Rectal smooth muscle tissue (tissue), 1 donor: Measurements from ENCODE around the gene GPR132.
A peak's percentile ranks its signal among the peaks of the same experiment; 100 is the strongest.
"Not testable (repeated sequence)": the region's sequence is repeated elsewhere in the genome, so short reads cannot be mapped to it uniquely, and the experiment has no call there.

ENCODE experiments used
- H3K27ac ChIP-seq: one replicate; pipeline ENCODE4 v1.7.0; 2013; ENCODE audit warnings: low read depth, low read length, inconsistent platforms
- H3K27me3 ChIP-seq: one replicate; pipeline ENCODE4 v1.7.0; 2013; ENCODE audit warnings: low read length; ENCODE audit not compliant: control insufficient read depth, insufficient read depth
- H3K36me3 ChIP-seq: one replicate; pipeline ENCODE4 v1.7.0; 2013; ENCODE audit warnings: low read length; ENCODE audit not compliant: control insufficient read depth, insufficient read depth
- H3K4me1 ChIP-seq: one replicate; pipeline ENCODE4 v1.7.0; 2013; ENCODE audit warnings: low read length; ENCODE audit not compliant: control insufficient read depth, insufficient read depth
- H3K4me3 ChIP-seq: one replicate; pipeline ENCODE4 v1.7.0; 2013; ENCODE audit warnings: low read length
- H3K9ac ChIP-seq: one replicate; pipeline ENCODE4 v1.7.0; 2013; ENCODE audit warnings: low read length

GPR132 gene, protein sequence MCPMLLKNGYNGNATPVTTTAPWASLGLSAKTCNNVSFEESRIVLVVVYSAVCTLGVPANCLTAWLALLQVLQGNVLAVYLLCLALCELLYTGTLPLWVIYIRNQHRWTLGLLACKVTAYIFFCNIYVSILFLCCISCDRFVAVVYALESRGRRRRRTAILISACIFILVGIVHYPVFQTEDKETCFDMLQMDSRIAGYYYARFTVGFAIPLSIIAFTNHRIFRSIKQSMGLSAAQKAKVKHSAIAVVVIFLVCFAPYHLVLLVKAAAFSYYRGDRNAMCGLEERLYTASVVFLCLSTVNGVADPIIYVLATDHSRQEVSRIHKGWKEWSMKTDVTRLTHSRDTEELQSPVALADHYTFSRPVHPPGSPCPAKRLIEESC

DNA sequence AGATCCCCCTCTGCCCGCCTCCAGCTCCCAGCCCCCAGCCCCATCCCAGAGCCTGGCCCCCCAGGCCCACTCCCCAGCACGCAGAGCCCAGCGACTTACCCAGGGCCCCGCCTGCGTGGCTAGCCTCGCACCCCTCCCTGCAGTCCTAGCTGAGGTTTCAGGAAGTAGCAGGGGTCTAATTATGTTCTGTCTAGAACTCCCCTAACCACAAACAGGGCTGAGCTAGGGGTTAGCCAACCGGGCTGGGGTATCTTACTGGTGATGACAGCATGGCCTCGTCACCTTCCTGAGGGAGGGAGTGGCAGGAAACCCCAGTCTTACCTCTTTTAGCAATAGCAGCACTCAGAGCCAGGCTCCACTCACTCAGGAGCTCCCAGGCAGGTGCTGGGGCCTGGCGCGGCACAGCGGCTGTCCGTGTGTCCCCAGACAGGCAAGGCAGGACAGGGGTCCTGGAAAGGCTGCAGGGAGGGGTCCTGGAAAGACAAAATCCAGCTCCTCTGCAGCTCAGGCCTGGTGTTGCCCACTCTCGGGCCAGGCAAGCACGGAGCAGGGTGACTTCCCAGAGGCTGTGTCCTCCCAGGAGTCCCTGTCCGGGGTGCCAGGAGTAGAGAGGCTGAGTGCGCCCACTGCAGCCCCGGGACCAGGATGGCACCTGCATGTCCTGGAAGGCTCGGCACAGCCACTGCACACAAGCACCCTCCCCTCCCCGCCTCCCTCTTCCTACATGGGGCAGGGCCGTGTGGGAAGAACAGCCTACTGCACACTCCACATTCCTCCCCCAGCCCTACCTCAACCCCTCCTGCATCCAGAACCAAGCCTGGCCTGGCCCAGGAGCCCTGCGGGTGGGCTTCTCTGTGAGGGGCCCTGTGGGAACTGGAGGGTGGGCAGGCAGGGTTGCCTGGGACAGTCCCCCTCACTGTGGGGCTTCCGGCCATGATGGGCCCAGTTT, at the start of gene GPR132:
Gene GPR132, minus strand, starts transcription at position 151 of the 949 bp plus-strand sequence. CDS start 10,010 bp downstream, outside the sequence.
- Histone ChIP-seq H3K4me3 (peak within 1 kb of the TSS; percentile 46), H3K9ac (no peak within 1 kb of the TSS), H3K27me3 (peaks cover 6% of the 10 kb centered on the region), H3K36me3 (no peaks in the 10 kb centered on the region), H3K4me1 (no peaks in the 10 kb centered on the region), H3K27ac (no peak within 1 kb of the TSS)

DNA sequence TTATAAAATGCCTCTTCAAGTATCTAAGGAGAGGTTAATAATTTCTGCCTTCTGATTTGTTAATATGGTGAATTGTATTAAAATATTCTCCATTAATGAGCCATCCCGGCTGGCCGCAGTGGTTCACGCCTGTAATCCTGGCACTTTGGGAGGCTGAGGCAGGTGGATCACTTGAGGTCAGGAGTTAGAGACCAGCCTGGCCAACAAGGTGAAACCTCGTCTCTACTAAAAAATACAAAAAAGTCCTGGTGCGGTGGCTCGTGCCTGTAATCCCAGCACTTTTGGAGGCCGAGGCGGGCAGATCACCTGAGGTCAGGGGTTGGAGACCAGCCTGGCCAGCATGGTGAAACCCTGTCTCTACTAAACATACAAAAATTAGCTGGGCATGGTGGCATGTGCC, 44.0 kb upstream of the GPR132 start:
- H3K36me3 ChIP-seq, H3K27ac ChIP-seq, H3K9ac ChIP-seq, H3K4me3 ChIP-seq, H3K27me3 ChIP-seq, H3K4me1 ChIP-seq: not testable (repeated sequence)

DNA sequence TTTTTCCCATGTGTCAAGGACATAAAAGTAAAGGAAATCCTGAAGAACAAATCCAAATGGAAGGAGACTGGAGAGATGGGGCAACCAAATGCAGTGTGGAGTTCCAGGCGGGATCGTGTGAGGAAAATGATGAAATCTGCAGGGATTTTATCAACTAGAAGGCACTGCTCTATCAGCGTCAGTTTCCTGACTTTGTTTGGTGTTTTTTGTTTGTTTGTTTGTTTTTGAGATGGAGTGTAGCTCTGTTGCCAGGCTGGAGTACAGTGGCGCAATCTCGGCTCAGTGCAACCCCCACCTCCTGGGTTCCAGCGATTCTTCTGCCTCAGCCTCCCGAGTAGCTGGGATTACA, 43.3 kb upstream of the GPR132 start:
- Histone ChIP-seq H3K36me3 (no peaks in the 10 kb centered on the region), H3K27me3 (no peaks in the 10 kb centered on the region), H3K9ac (no peak overlapping the region), H3K4me1 (no peaks in the 10 kb centered on the region), H3K27ac (no peak overlapping the region), H3K4me3 (no peak overlapping the region)

DNA sequence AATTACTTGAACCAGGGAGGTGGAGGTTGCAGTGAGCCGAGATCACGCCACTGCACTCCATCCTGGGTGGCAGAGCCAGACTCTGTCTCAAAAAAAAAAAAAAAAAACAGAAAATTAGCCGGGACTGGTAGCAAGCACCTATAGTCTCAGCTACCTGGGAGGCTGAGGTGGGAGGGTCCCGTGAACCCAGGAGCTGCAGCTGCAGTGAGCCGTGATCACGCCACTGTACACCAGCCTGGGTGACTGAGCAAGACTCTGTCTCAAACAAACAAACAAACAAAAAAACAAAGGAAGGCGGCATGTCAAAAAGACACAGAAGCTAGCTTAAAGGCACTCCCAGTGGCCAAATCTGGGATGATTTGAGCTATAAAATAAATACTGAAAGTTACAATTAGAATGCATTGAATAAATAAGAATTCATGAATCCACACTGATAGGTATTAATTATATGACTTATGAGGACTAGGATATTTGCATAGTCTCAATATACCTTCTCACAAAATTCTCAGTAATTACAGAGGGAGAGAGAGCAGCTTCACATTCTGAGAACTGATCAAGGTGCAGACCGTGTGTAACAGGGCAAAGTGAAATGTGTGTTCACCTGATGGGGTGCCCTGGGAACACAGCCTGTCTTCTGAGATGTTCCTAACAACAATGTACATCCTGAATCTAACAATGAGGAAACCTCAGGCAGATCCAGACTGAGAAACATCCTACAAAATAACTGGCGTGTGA, 42.7 kb upstream of the GPR132 start:
- no peak overlapping the region for H3K27ac ChIP-seq

DNA sequence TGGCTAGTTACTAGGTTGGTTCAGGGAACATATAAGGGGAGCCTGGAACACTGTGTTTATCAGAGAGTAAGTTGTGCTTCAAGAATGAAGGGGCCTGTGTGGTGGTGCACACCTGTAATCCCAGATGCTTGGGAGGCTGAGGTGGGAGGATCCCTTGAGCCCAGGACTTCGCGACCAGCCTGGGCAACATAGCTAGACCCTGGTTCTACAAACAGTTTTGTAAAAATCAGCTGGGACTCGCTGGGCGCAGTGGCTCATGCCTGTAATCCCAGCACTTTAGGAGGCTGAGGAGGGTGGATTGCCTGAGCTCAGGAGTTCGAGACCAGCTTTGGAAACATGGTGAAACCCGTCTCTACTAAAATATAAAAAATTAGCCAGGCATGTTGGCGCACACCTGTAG, 42.1 kb upstream of the GPR132 start:
- Histone ChIP-seq H3K4me1 (no peaks in the 10 kb centered on the region), H3K36me3 (no peaks in the 10 kb centered on the region), H3K27me3 (peaks cover under 1% of the 10 kb centered on the region), H3K9ac (no peak overlapping the region), H3K4me3 (no peak overlapping the region), H3K27ac (no peak overlapping the region)

More for the DNA sequence above, 42.7 kb upstream of the GPR132 start:
- Histone ChIP-seq H3K4me1 (no peaks in the 10 kb centered on the region), H3K36me3 (no peaks in the 10 kb centered on the region), H3K27me3 (no peaks in the 10 kb centered on the region), H3K9ac (no peak overlapping the region), H3K4me3 (no peak overlapping the region)

DNA sequence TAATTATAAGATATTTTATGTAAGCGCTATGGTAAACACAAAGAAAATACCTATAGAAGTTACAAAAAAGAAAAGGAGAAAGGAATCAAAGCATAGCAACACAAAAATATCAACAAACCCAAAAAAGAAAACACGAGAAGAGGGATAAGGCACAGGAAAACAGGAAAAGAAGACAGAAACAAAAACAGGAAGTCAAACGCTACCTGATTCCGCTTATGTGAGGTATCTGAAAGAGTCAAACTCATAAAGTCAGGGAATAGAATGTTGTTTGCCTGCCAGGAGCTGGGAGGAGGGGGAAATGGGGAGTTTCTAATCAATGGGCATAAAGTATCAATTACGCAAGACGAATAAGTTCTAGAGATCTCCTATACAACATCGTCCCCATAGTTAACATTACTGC, 39.9 kb upstream of the GPR132 start:
- H3K27ac ChIP-seq: no peak overlapping the region
- no peaks in the 10 kb centered on the region for H3K4me1 ChIP-seq
- no peaks in the 10 kb centered on the region for H3K36me3 ChIP-seq
- peaks cover 2% of the 10 kb centered on the region for H3K27me3 ChIP-seq
- no peak overlapping the region for H3K4me3 ChIP-seq
- no peak overlapping the region for H3K9ac ChIP-seq

DNA sequence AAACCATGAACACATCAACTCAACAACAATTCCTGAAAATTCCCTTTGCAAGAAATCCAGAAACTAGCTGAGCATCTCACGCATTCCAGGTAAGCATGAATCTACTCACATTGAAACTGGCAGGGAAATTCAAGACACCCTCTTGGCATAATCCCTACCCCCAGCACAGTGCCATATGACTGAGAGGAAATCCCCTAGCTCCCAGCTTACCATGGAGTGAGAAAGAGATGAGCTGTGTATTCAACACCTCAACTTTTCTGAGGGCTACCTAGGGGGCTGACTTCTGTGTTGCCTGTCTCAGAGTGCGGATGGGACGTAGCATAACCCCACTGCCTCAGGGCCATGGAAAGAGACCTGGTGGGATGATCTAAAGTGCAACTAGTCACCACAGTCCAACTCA, 37.7 kb upstream of the GPR132 start:
- H3K4me3 ChIP-seq: no peak overlapping the region
- no peak overlapping the region for H3K9ac ChIP-seq
- peaks cover 2% of the 10 kb centered on the region for H3K27me3 ChIP-seq
- no peaks in the 10 kb centered on the region for H3K4me1 ChIP-seq
- no peaks in the 10 kb centered on the region for H3K36me3 ChIP-seq
- no peak overlapping the region for H3K27ac ChIP-seq

DNA sequence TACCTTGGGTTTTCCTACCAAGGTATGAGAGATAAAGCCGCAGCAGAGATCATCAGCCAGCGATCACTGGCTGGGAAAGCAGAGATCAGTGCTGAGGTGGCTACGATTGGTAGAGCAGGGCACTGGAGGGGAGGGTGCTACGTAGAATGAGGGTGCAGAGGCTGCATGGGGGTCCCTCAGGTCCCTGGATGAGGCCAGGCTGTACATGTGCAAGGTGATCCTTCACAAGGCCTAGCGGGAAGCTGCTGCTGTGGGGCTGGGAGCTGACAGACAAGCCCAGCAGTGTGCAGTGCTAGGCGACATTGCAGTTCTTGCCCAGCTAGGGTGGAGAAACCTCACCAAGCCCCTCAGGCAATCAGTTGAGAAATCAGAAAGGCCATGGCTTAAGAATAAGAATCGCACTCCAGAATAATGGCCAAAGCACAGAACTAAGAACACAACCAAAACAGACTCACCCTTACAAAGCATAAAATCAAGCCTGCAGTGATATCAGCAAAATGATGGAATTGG, 37.2 kb upstream of the GPR132 start:
- no peak overlapping the region for H3K9ac ChIP-seq
- no peak overlapping the region for H3K27ac ChIP-seq
- no peak overlapping the region for H3K4me3 ChIP-seq
- H3K27me3 ChIP-seq: peaks cover 2% of the 10 kb centered on the region
- H3K4me1 ChIP-seq: no peaks in the 10 kb centered on the region
- H3K36me3 ChIP-seq: no peaks in the 10 kb centered on the region

DNA sequence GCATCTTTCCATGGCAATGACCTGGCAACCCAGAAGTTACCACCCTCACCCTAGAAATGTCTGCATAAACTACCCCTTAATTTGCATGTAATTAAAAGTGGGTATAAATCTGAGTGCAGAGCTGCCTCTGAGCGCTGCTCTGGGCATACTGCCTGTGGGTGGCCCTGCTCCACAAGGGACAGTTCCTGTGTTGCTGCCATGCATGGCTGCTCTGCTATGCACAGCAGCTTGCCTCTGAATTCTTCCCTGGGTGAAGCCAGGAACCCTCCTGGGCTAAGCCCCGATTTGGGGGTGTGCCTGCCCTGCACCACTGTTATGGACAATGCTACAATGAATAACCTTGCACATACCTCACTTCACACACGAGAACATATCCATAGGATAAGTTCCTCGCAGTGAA, 35.7 kb upstream of the GPR132 start:
- peaks cover 2% of the 10 kb centered on the region for H3K27me3 ChIP-seq
- H3K9ac ChIP-seq: no peak overlapping the region
- H3K4me3 ChIP-seq: no peak overlapping the region

DNA sequence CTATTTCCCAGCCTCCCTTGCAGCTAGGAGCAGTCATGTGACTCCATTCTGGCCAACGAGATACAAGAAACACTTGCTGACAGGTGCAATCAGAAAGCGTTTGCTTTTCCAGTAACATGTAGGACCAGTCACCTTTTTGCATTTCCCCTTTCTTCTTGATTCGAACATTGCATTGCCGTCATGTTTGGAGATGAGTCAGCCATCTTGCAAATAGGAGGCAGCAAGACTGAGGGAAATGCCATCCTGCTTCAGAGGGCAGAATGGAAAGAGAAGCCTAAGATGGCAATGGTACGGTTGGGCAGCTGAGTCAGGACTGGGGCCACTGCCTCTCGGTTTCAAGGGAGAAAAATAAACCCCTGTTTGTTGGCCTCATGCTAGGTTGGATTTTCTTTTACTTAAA, 34.5 kb upstream of the GPR132 start:
- peaks cover 2% of the 10 kb centered on the region for H3K27me3 ChIP-seq
- H3K4me3 ChIP-seq: no peak overlapping the region
- no peaks in the 10 kb centered on the region for H3K4me1 ChIP-seq
- H3K36me3 ChIP-seq: no peaks in the 10 kb centered on the region
- H3K9ac ChIP-seq: no peak overlapping the region
- no peak overlapping the region for H3K27ac ChIP-seq

More for the DNA sequence above, 35.7 kb upstream of the GPR132 start:
- no peak overlapping the region for H3K27ac ChIP-seq
- H3K36me3 ChIP-seq: no peaks in the 10 kb centered on the region
- H3K4me1 ChIP-seq: no peaks in the 10 kb centered on the region

DNA sequence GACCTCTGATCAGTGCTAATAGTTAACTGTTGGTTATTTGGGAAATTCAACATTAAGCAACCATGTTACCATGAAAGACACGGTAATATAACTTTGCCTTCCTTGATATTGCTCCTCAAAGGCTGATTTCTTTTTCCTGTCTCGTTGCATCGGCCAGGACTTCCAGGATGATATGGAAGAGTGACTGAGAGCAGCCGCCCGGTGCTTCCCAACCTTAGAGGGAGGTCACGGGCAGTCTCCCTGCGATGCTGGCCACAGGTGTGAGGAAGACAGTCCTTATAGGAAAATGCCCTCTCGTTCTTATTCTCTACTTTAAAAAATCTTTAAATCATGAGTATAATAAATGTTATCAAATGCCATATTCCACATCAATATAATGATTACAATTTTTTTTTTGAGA, 33.1 kb upstream of the GPR132 start:
- H3K27ac ChIP-seq: no peak overlapping the region
- H3K4me3 ChIP-seq: no peak overlapping the region

DNA sequence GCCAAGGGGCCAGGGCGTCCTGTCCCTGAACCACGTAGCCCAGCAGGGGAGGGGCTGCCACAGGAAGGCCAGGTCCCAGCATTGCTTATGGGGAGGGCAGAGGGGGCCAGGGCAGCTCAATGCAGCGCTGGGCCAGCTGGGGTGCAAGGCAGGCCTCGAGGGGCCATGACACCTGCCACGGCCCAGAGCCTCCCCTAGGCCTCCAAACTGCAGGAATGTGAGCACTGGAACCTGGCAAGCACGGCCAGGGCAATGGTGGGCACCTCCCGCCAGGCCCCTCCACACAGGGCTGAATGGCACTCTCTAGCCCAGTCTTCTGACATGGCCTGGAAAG, 32.5 kb upstream of the GPR132 start:
- Histone ChIP-seq H3K4me3 (no peak overlapping the region), H3K9ac (no peak overlapping the region), H3K36me3 (no peaks in the 10 kb centered on the region), H3K27me3 (peaks cover 2% of the 10 kb centered on the region), H3K27ac (no peak overlapping the region), H3K4me1 (peaks cover 5% of the 10 kb centered on the region)

More for the DNA sequence above, 33.1 kb upstream of the GPR132 start:
- peaks cover 5% of the 10 kb centered on the region for H3K4me1 ChIP-seq
- no peaks in the 10 kb centered on the region for H3K36me3 ChIP-seq
- H3K27me3 ChIP-seq: peaks cover 2% of the 10 kb centered on the region
- no peak overlapping the region for H3K9ac ChIP-seq
